Measurements from ENCODE around the gene PGM5. TPM values are rescaled to one million over a fixed set of nuclear protein-coding genes. Genes with fewer than 3 reads are reported as not detected.
"Not testable (repeated sequence)": the region's sequence is repeated elsewhere in the genome, so short reads cannot be mapped to it uniquely, and the experiment has no call there.

PGM5 gene
- total and polyA plus RNA-seq, 2 experiments from 2014 or later, result 2.5 to 38.8 TPM

GRCh38 chr9:68396411-68397094, 40.1 kb downstream of the PGM5 start:
- H3K9me3 ChIP-seq (ENCODE audit: low read depth); H2AFZ ChIP-seq; H3K36me3 ChIP-seq (replicated peaks; ENCODE audit: insufficient read depth, low read depth); H3K4me3 ChIP-seq; H4K20me1 ChIP-seq (ENCODE audit: insufficient read depth, poor library complexity, severe bottlenecking); H3K4me1 ChIP-seq (ENCODE audit: insufficient read depth); H3K27me3 ChIP-seq; H3K79me2 ChIP-seq; DNase-seq (ENCODE audit: low spot score); H3K27ac ChIP-seq; H3K9me2 ChIP-seq (replicated peaks; ENCODE audit: insufficient read depth); H3K4me2 ChIP-seq: not testable (repeated sequence)
- 59% methylated on average over 1 of the region's 1 CpG for WGBS (ENCODE audit: low lambda C conversion rate, missing lambda C conversion rate)

DNA sequence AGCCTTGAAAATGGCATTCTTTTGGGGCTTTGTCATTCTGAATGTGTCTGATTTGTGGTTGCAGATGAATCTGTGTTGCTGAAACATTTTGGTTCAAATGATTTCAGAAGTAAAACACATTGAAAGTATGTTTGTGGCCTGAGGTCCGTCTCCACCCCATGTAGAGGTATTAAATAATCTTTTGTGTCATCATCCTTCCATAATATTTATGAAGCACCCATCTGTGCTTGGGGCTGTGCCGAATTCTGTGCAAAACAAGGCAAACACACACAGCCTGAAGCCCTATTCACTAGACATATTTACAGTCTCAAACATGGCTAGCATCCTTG, 40.6 kb downstream of the PGM5 start:
- WGBS (ENCODE audit: low lambda C conversion rate, missing lambda C conversion rate), result 74% methylated on average over 2 of the region's 2 CpGs

DNA sequence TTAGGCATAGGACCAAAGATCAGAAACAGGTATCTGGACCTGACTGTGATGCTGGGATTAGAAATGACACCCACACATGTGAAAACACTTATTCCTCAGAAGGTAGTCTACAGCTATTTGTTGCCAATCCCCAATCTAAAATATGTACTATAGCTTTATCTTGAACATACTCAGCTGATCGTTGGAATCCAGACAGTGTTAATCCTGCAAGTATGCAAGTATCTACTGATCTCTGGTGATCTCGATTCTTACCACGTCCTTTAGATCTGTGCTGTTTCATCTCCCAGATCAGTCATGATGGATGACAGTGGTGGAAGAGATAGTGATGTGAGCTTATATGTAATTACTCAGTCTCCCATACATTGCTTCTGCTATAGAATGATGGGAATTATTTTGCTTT, 41.4 kb downstream of the PGM5 start:
- not testable (repeated sequence) for H3K4me2 ChIP-seq; H2AFZ ChIP-seq; H3K9me2 ChIP-seq (replicated peaks; ENCODE audit: insufficient read depth); H3K9me3 ChIP-seq (ENCODE audit: low read depth); H3K27ac ChIP-seq; H3K36me3 ChIP-seq (replicated peaks; ENCODE audit: insufficient read depth, low read depth); DNase-seq (ENCODE audit: low spot score); H4K20me1 ChIP-seq (ENCODE audit: insufficient read depth, poor library complexity, severe bottlenecking); H3K79me2 ChIP-seq; H3K27me3 ChIP-seq; H3K4me3 ChIP-seq; H3K4me1 ChIP-seq (ENCODE audit: insufficient read depth)
- WGBS (ENCODE audit: low lambda C conversion rate, missing lambda C conversion rate), result 38% methylated on average over 3 of the region's 3 CpGs

More for the DNA sequence above, 40.6 kb downstream of the PGM5 start:
- H4K20me1 ChIP-seq (ENCODE audit: insufficient read depth, poor library complexity, severe bottlenecking); H3K4me1 ChIP-seq (ENCODE audit: insufficient read depth); H3K9me3 ChIP-seq (ENCODE audit: low read depth); H3K9me2 ChIP-seq (replicated peaks; ENCODE audit: insufficient read depth); H2AFZ ChIP-seq; H3K4me2 ChIP-seq; H3K4me3 ChIP-seq; H3K79me2 ChIP-seq; H3K27me3 ChIP-seq; H3K36me3 ChIP-seq (replicated peaks; ENCODE audit: insufficient read depth, low read depth); DNase-seq (ENCODE audit: low spot score); H3K27ac ChIP-seq: not testable (repeated sequence)

- H3K36me3 ChIP-seq (replicated peaks; ENCODE audit: insufficient read depth, low read depth); H3K4me1 ChIP-seq (ENCODE audit: insufficient read depth); H3K4me3 ChIP-seq; H4K20me1 ChIP-seq (ENCODE audit: insufficient read depth, poor library complexity, severe bottlenecking); DNase-seq (ENCODE audit: low spot score); H3K9me2 ChIP-seq (replicated peaks; ENCODE audit: insufficient read depth); H3K9me3 ChIP-seq (ENCODE audit: low read depth); H3K27ac ChIP-seq; H3K4me2 ChIP-seq; H2AFZ ChIP-seq; H3K79me2 ChIP-seq; H3K27me3 ChIP-seq: not testable (repeated sequence)
- 64% methylated on average over 1 of the region's 1 CpG for WGBS (ENCODE audit: low lambda C conversion rate, missing lambda C conversion rate)
Measured at GRCh38 chr9:68398324-68398723, 41.9 kb downstream of the PGM5 start.

GRCh38 chr9:68404421-68405185, 48.2 kb downstream of the PGM5 start:
- H3K27ac ChIP-seq; H3K4me1 ChIP-seq (ENCODE audit: insufficient read depth); H3K27me3 ChIP-seq; H3K4me2 ChIP-seq; DNase-seq (ENCODE audit: low spot score); H3K79me2 ChIP-seq; H3K4me3 ChIP-seq; H3K36me3 ChIP-seq (replicated peaks; ENCODE audit: insufficient read depth, low read depth); H3K9me3 ChIP-seq (ENCODE audit: low read depth); H4K20me1 ChIP-seq (ENCODE audit: insufficient read depth, poor library complexity, severe bottlenecking); H2AFZ ChIP-seq; H3K9me2 ChIP-seq (replicated peaks; ENCODE audit: insufficient read depth): not testable (repeated sequence)
- 80% methylated on average over 3 of the region's 3 CpGs for WGBS (ENCODE audit: low lambda C conversion rate, missing lambda C conversion rate)

GRCh38 chr9:68411865-68412264, 55.5 kb downstream of the PGM5 start:
- not testable (repeated sequence) for H3K27me3 ChIP-seq; H3K4me1 ChIP-seq (ENCODE audit: insufficient read depth); H3K9me3 ChIP-seq (ENCODE audit: low read depth); H3K36me3 ChIP-seq (replicated peaks; ENCODE audit: insufficient read depth, low read depth); H3K79me2 ChIP-seq; H3K9me2 ChIP-seq (replicated peaks; ENCODE audit: insufficient read depth); H3K4me2 ChIP-seq; H3K27ac ChIP-seq; H3K4me3 ChIP-seq; DNase-seq (ENCODE audit: low spot score); H2AFZ ChIP-seq; H4K20me1 ChIP-seq (ENCODE audit: insufficient read depth, poor library complexity, severe bottlenecking)

- not testable (repeated sequence) for H3K4me1 ChIP-seq (ENCODE audit: insufficient read depth); H3K27me3 ChIP-seq; H3K79me2 ChIP-seq; H4K20me1 ChIP-seq (ENCODE audit: insufficient read depth, poor library complexity, severe bottlenecking); H3K4me3 ChIP-seq; DNase-seq (ENCODE audit: low spot score); H3K9me2 ChIP-seq (replicated peaks; ENCODE audit: insufficient read depth); H3K4me2 ChIP-seq; H3K36me3 ChIP-seq (replicated peaks; ENCODE audit: insufficient read depth, low read depth); H3K27ac ChIP-seq; H2AFZ ChIP-seq; H3K9me3 ChIP-seq (ENCODE audit: low read depth)
- 100% methylated on average over 2 of the region's 2 CpGs for WGBS (ENCODE audit: low lambda C conversion rate, missing lambda C conversion rate)
Measured at GRCh38 chr9:68412754-68413153, 56.3 kb downstream of the PGM5 start.

- not testable (repeated sequence) for H3K27ac ChIP-seq; H3K4me3 ChIP-seq; H3K36me3 ChIP-seq (replicated peaks; ENCODE audit: insufficient read depth, low read depth); DNase-seq (ENCODE audit: low spot score); H3K9me3 ChIP-seq (ENCODE audit: low read depth); H3K4me2 ChIP-seq; H4K20me1 ChIP-seq (ENCODE audit: insufficient read depth, poor library complexity, severe bottlenecking); H3K79me2 ChIP-seq; H2AFZ ChIP-seq; H3K4me1 ChIP-seq (ENCODE audit: insufficient read depth); H3K9me2 ChIP-seq (replicated peaks; ENCODE audit: insufficient read depth); H3K27me3 ChIP-seq
- 91% methylated on average over 1 of the region's 1 CpG for WGBS (ENCODE audit: low lambda C conversion rate, missing lambda C conversion rate)
Measured at GRCh38 chr9:68415065-68415464, 58.7 kb downstream of the PGM5 start.

Measured in hepatocyte (in vitro differentiated cells).